Muscle layer of duodenum (tissue), 2 donors: ENCODE results near the gene COL24A1.
A peak's percentile ranks its signal among the peaks of the same experiment; 100 is the strongest.
"Not testable (repeated sequence)": the region's sequence is repeated elsewhere in the genome, so short reads cannot be mapped to it uniquely, and the experiment has no call there.

ENCODE experiments used
- H3K27ac ChIP-seq: one replicate; pipeline ENCODE4 v1.7.0; 2013; ENCODE audit warnings: mild to moderate bottlenecking, low read length
- H3K27me3 ChIP-seq: one replicate; pipeline ENCODE4 v1.7.0; 2013; ENCODE audit warnings: low read depth, mild to moderate bottlenecking, control low read depth, low read length
- H3K36me3 ChIP-seq, 2 donors: one replicate each; pipeline ENCODE4 v1.7.0; 2013; ENCODE audit warnings: low read length in 2 of 2, control low read depth in 1 of 2, mild to moderate bottlenecking in 1 of 2; ENCODE audit not compliant: insufficient read depth in 2 of 2, control insufficient read depth in 1 of 2
- H3K4me1 ChIP-seq, 2 donors: one replicate each; pipeline ENCODE4 v1.7.0; 2013; ENCODE audit warnings: low read length in 2 of 2, mild to moderate bottlenecking in 2 of 2, control low read depth in 1 of 2, moderate library complexity in 1 of 2; ENCODE audit not compliant: insufficient read depth in 2 of 2, control insufficient read depth in 1 of 2
- H3K4me3 ChIP-seq, 2 donors: one replicate each; pipeline ENCODE4 v1.7.0; 2013; ENCODE audit warnings: low read length in 2 of 2, low read depth in 1 of 2, mild to moderate bottlenecking in 1 of 2
- H3K9me3 ChIP-seq, 2 donors: one replicate each; pipeline ENCODE4 v1.7.0; 2013; ENCODE audit warnings: low read length in 2 of 2, control low read depth in 1 of 2, mild to moderate bottlenecking in 1 of 2; ENCODE audit not compliant: control insufficient read depth in 1 of 2
- donor health status: healthy.

Gene COL24A1

GRCh38 chr1:85777021-85777420 lies 379.6 kb downstream of the COL24A1 start:
- not testable (repeated sequence) for H3K36me3 ChIP-seq, H3K4me3 ChIP-seq, H3K4me1 ChIP-seq, H3K27me3 ChIP-seq, H3K9me3 ChIP-seq, H3K27ac ChIP-seq

GRCh38 chr1:85762804-85763203 lies 393.8 kb downstream of the COL24A1 start:
- Histone ChIP-seq H3K4me1 (no peaks in the 10 kb centered on the region), H3K27ac (no peak overlapping the region), H3K27me3 (no peaks in the 10 kb centered on the region), H3K4me3 (no peak overlapping the region), H3K9me3 (no peaks in the 10 kb centered on the region), H3K36me3 (no peaks in the 10 kb centered on the region)

- Histone ChIP-seq H3K36me3 (peaks cover 0 to 4% of the 10 kb centered on the region in 2 donors), H3K4me1 (no peaks in the 10 kb centered on the region), H3K27ac (no peak overlapping the region)
Observed at GRCh38 chr1:85756864-85757263, 399.7 kb downstream of the COL24A1 start.

GRCh38 chr1:85748120-85748519 lies 408.5 kb downstream of the COL24A1 start:
- no peak overlapping the region for H3K4me3 ChIP-seq
- no peaks in the 10 kb centered on the region for H3K36me3 ChIP-seq
- no peaks in the 10 kb centered on the region for H3K27me3 ChIP-seq
- no peak overlapping the region for H3K27ac ChIP-seq
- H3K9me3 ChIP-seq: no peaks in the 10 kb centered on the region
- H3K4me1 ChIP-seq: no peaks in the 10 kb centered on the region

More at GRCh38 chr1:85756864-85757263, 399.7 kb downstream of the COL24A1 start:
- Histone ChIP-seq H3K27me3 (no peaks in the 10 kb centered on the region), H3K9me3 (peaks cover 0 to 5% of the 10 kb centered on the region in 2 donors), H3K4me3 (no peak overlapping the region)

GRCh38 chr1:85746777-85747176 lies 409.8 kb downstream of the COL24A1 start:
- no peaks in the 10 kb centered on the region for H3K9me3 ChIP-seq
- H3K4me1 ChIP-seq: no peaks in the 10 kb centered on the region
- no peak overlapping the region for H3K27ac ChIP-seq
- no peaks in the 10 kb centered on the region for H3K27me3 ChIP-seq
- H3K36me3 ChIP-seq: no peaks in the 10 kb centered on the region
- no peak overlapping the region for H3K4me3 ChIP-seq

- H3K4me3 ChIP-seq: no peak overlapping the region
- no peak overlapping the region for H3K27ac ChIP-seq
- H3K27me3 ChIP-seq: no peaks in the 10 kb centered on the region
- H3K9me3 ChIP-seq: no peaks in the 10 kb centered on the region
- H3K36me3 ChIP-seq: no peaks in the 10 kb centered on the region
- H3K4me1 ChIP-seq: no peaks in the 10 kb centered on the region
Observed at GRCh38 chr1:85743814-85744213, 412.8 kb downstream of the COL24A1 start.

GRCh38 chr1:85734931-85735330 lies 421.6 kb downstream of the COL24A1 start:
- Histone ChIP-seq H3K4me3 (no peak overlapping the region), H3K9me3 (no peaks in the 10 kb centered on the region), H3K27me3 (no peaks in the 10 kb centered on the region), H3K27ac (no peak overlapping the region), H3K4me1 (no peaks in the 10 kb centered on the region), H3K36me3 (no peaks in the 10 kb centered on the region)

- no peak overlapping the region for H3K4me3 ChIP-seq
- H3K27me3 ChIP-seq: no peaks in the 10 kb centered on the region
- no peaks in the 10 kb centered on the region for H3K4me1 ChIP-seq
- H3K36me3 ChIP-seq: no peaks in the 10 kb centered on the region
- H3K9me3 ChIP-seq: peaks cover 1 to 10% of the 10 kb centered on the region in 2 donors
- H3K27ac ChIP-seq: no peak overlapping the region
Observed at GRCh38 chr1:85718678-85719340, 437.8 kb downstream of the COL24A1 start.

GRCh38 chr1:85714418-85715114 lies 442.0 kb downstream of the COL24A1 start:
- not testable (repeated sequence) for H3K27me3 ChIP-seq, H3K4me3 ChIP-seq, H3K27ac ChIP-seq, H3K36me3 ChIP-seq, H3K4me1 ChIP-seq, H3K9me3 ChIP-seq

- peaks cover 10 to 12% of the 10 kb centered on the region in 2 donors for H3K36me3 ChIP-seq
- H3K27me3 ChIP-seq: no peaks in the 10 kb centered on the region
- H3K9me3 ChIP-seq: peaks cover 2 to 4% of the 10 kb centered on the region in 2 donors
- H3K27ac ChIP-seq: peak overlapping the region; percentile 95
- H3K4me1 ChIP-seq: peaks cover 7 to 14% of the 10 kb centered on the region in 2 donors
- H3K4me3 ChIP-seq: peak overlapping the region; percentile 81 to 92
Observed at GRCh38 chr1:85708829-85709227, 447.7 kb downstream of the COL24A1 start.

GRCh38 chr1:85707990-85708828 lies 448.4 kb downstream of the COL24A1 start, which contains the start of gene ZNHIT6:
ZNHIT6 (minus strand) TSS chr1:85708433; CDS start chr1:85708284, 149 bp downstream.
- H3K4me1 ChIP-seq: peaks cover 7 to 14% of the 10 kb centered on the region in 2 donors
- no peaks in the 10 kb centered on the region for H3K27me3 ChIP-seq
- H3K36me3 ChIP-seq: peaks cover 10 to 14% of the 10 kb centered on the region in 2 donors
- peak within 1 kb of the TSS; percentile 95 for H3K27ac ChIP-seq
- no peaks in the 10 kb centered on the region for H3K9me3 ChIP-seq
- H3K4me3 ChIP-seq: peak within 1 kb of the TSS; percentile 81 to 92
